Measurements from ENCODE around the gene CSNK1G1. TPM values are rescaled to one million over a fixed set of nuclear protein-coding genes. Genes with fewer than 3 reads are reported as not detected.

Gene CSNK1G1
- total RNA-seq, 2 donors from 2014 or later: 9.3 to 11.8 TPM

- H3K27me3 ChIP-seq (replicated peaks; ENCODE audit: insufficient read depth): peaks cover 6% of the 10 kb centered on the region
- no peak overlapping the region for H3K4me3 ChIP-seq
- H3K9me3 ChIP-seq: no peaks in the 10 kb centered on the region
- no peak for TF ChIP-seq CTCF (IDR thresholded peaks at IDR 0.05)
- no peak overlapping the region for H3K27ac ChIP-seq
- H3K4me1 ChIP-seq (ENCODE audit: control insufficient read depth in 1 of 2, low read depth in 2 of 2): peaks cover 21 to 27% of the 10 kb centered on the region in 2 donors
- peaks cover 9% of the 10 kb centered on the region for H3K36me3 ChIP-seq
- ATAC-seq (ENCODE audit: insufficient number of reproducible peaks, low FRiP score, low read depth): no peak
- DNase-seq (ENCODE audit: low spot score): no peak
Measured at GRCh38 chr15:64148581-64148980, 207.4 kb downstream of the CSNK1G1 start.

- Histone ChIP-seq H3K36me3 (peaks cover 12% of the 10 kb centered on the region), H3K4me1 (ENCODE audit: control insufficient read depth in 1 of 2, low read depth in 2 of 2) (peaks cover 19 to 23% of the 10 kb centered on the region in 2 donors), H3K4me3 (no peak overlapping the region), H3K27ac (no peak overlapping the region), H3K27me3 (replicated peaks; ENCODE audit: insufficient read depth) (peaks cover 6% of the 10 kb centered on the region), H3K9me3 (no peaks in the 10 kb centered on the region)
- ATAC-seq (ENCODE audit: insufficient number of reproducible peaks, low FRiP score, low read depth) (no peak), DNase-seq (ENCODE audit: low spot score) (no peak)
- TF ChIP-seq CTCF (IDR thresholded peaks at IDR 0.05): no peak
Measured at GRCh38 chr15:64148168-64148567, 207.8 kb downstream of the CSNK1G1 start.

GRCh38 chr15:64146885-64147681 lies 208.9 kb downstream of the CSNK1G1 start:
- Histone ChIP-seq H3K4me3 (no peak overlapping the region), H3K36me3 (peaks cover 15% of the 10 kb centered on the region), H3K4me1 (ENCODE audit: control insufficient read depth in 1 of 2, low read depth in 2 of 2) (peaks cover 12 to 13% of the 10 kb centered on the region in 2 donors), H3K9me3 (no peaks in the 10 kb centered on the region), H3K27ac (no peak overlapping the region), H3K27me3 (replicated peaks; ENCODE audit: insufficient read depth) (peaks cover 6% of the 10 kb centered on the region)
- TF ChIP-seq CTCF (IDR thresholded peaks at IDR 0.05): no peak
- no peak for ATAC-seq (ENCODE audit: insufficient number of reproducible peaks, low FRiP score, low read depth)
- DNase-seq (ENCODE audit: low spot score): no peak

GRCh38 chr15:64146520-64146884 lies 209.5 kb downstream of the CSNK1G1 start:
- Histone ChIP-seq H3K27me3 (replicated peaks; ENCODE audit: insufficient read depth) (peaks cover under 1% of the 10 kb centered on the region), H3K9me3 (no peaks in the 10 kb centered on the region), H3K36me3 (peaks cover 19% of the 10 kb centered on the region), H3K4me3 (no peak overlapping the region), H3K4me1 (ENCODE audit: control insufficient read depth in 1 of 2, low read depth in 2 of 2) (peaks cover 6 to 7% of the 10 kb centered on the region in 2 donors), H3K27ac (no peak overlapping the region)
- ATAC-seq (ENCODE audit: insufficient number of reproducible peaks, low FRiP score, low read depth) (no peak), DNase-seq (ENCODE audit: low spot score) (no peak)
- TF ChIP-seq CTCF (IDR thresholded peaks at IDR 0.05): no peak

- no peak for DNase-seq (ENCODE audit: low spot score)
- Histone ChIP-seq H3K4me1 (ENCODE audit: control insufficient read depth in 1 of 2, low read depth in 2 of 2) (peaks cover 2 to 3% of the 10 kb centered on the region in 2 donors), H3K36me3 (peaks cover 23% of the 10 kb centered on the region), H3K27ac (no peak overlapping the region), H3K4me3 (no peak overlapping the region), H3K9me3 (no peaks in the 10 kb centered on the region), H3K27me3 (replicated peaks; ENCODE audit: insufficient read depth) (no peaks in the 10 kb centered on the region)
- no peak for ATAC-seq (ENCODE audit: insufficient number of reproducible peaks, low FRiP score, low read depth)
- no peak for TF ChIP-seq CTCF (IDR thresholded peaks at IDR 0.05)
Measured at GRCh38 chr15:64146041-64146440, 209.9 kb downstream of the CSNK1G1 start.

Data from thoracic aorta (tissue), 2 donors.